IMR-90 (cell line): ENCODE results near the gene ETS1. TPM values are rescaled to one million over a fixed set of nuclear protein-coding genes. Genes with fewer than 3 reads are reported as not detected.

Source experiments
- ATAC-seq: fragments of 200-7000 bp; cut with Tn5 transposase; 2 replicates; pipeline ENCODE4 v1.9.1; 2020; ENCODE audit warnings: low read depth, mild to moderate bottlenecking, moderate library complexity
- BruUV-seq: library from RNA; stranded (reverse); fragments of 400-500 nt; replicated peaks from 2 replicates; lab custom pipeline; 2021; lab: Mats Ljungman, UMichigan
- CTCF ChIA-PET: fragments of 300-600 bp; formaldehyde crosslinking; extraction: SDS; loops from one replicate; lab custom pipeline; 2021; ENCODE audit warnings: antibody characterized with exemption; lab: Yijun Ruan, JAX
- POLR2A ChIA-PET: fragments of 300-600 bp; sonication (Branson Sonifier 250); formaldehyde crosslinking; loops from one replicate; lab custom pipeline; 2022; ENCODE audit warnings: antibody characterized with exemption; ENCODE audit not compliant: unreplicated experiment; lab: Charles Lee
- DNase-seq: peaks from one replicate; pipeline ENCODE4 v3.0.0; 2013
- H2AFZ ChIP-seq: replicated peaks from 2 replicates; pipeline ENCODE3; 2013; ENCODE audit warnings: low read length, mild to moderate bottlenecking; ENCODE audit not compliant: poor library complexity
- H2AK5ac ChIP-seq: 2 replicates; pipeline ENCODE4 v1.6.1; 2013; ENCODE audit warnings: low read depth, low read length, inconsistent platforms
- H2AK9ac ChIP-seq: replicated peaks from 2 replicates; pipeline ENCODE3; 2013; ENCODE audit warnings: mild to moderate bottlenecking, low read depth, low read length, moderate library complexity; ENCODE audit not compliant: poor library complexity
- H2BK120ac ChIP-seq: 2 replicates; pipeline ENCODE4 v1.6.1; 2013; ENCODE audit warnings: low read depth, low read length, inconsistent platforms
- H2BK15ac ChIP-seq: 3 replicates; pipeline ENCODE4 v1.6.1; 2013; ENCODE audit warnings: low read depth, low read length, inconsistent platforms
- H2BK20ac ChIP-seq: 2 replicates; pipeline ENCODE4 v1.6.1; 2013; ENCODE audit warnings: low read depth, mild to moderate bottlenecking, inconsistent platforms, low read length, moderate library complexity
- H2BK5ac ChIP-seq: 2 replicates; pipeline ENCODE4 v1.6.1; 2013; ENCODE audit warnings: mild to moderate bottlenecking, low read depth, low read length, inconsistent platforms; ENCODE audit not compliant: poor library complexity, severe bottlenecking
- H3K14ac ChIP-seq: replicated peaks from 2 replicates; pipeline ENCODE4 v1.6.1; 2013; ENCODE audit warnings: low read depth, low read length, inconsistent platforms
- H3K18ac ChIP-seq: 2 replicates; pipeline ENCODE4 v1.6.1; 2013; ENCODE audit warnings: low read depth, low read length, control low read depth
- H3K23ac ChIP-seq: 2 replicates; pipeline ENCODE4 v1.6.1; 2013; ENCODE audit warnings: low read depth, low read length, inconsistent platforms
- H3K27ac ChIP-seq: 2 replicates; pipeline ENCODE4 v1.5.1; 2013; ENCODE audit warnings: mild to moderate bottlenecking, control low read depth, low read length; ENCODE audit not compliant: insufficient read depth
- H3K27me3 ChIP-seq: 2 replicates; pipeline ENCODE4 v1.6.1; 2013; ENCODE audit warnings: low read length; ENCODE audit not compliant: control insufficient read depth, insufficient read depth
- H3K36me3 ChIP-seq: 2 replicates; pipeline ENCODE4 v1.6.1; 2013; ENCODE audit warnings: low read length, mixed read lengths; ENCODE audit not compliant: control insufficient read depth, insufficient read depth
- H3K4ac ChIP-seq: 2 replicates; pipeline ENCODE4 v1.6.1; 2013; ENCODE audit warnings: low read depth, low read length, inconsistent platforms
- H3K4me1 ChIP-seq: 2 replicates; pipeline ENCODE4 v1.6.1; 2013; ENCODE audit warnings: low read length, mixed read lengths; ENCODE audit not compliant: control insufficient read depth, insufficient read depth
- H3K4me2 ChIP-seq: 2 replicates; pipeline ENCODE4 v1.6.1; 2013; ENCODE audit warnings: low read depth, mild to moderate bottlenecking, control low read depth, low read length, moderate library complexity
- H3K4me3 ChIP-seq: 2 replicates; pipeline ENCODE4 v1.5.1; 2013; ENCODE audit warnings: low read depth, mild to moderate bottlenecking, control low read depth, low read length, moderate library complexity; ENCODE audit not compliant: insufficient read depth
- H3K56ac ChIP-seq: 2 replicates; pipeline ENCODE4 v1.6.1; 2013; ENCODE audit warnings: low read length, inconsistent platforms; ENCODE audit not compliant: insufficient read depth; ENCODE audit errors: extremely low read depth
- H3K79me1 ChIP-seq, 2 experiments: 2 replicates each; pipeline ENCODE4 v1.6.1; 2013; ENCODE audit warnings: low read length in 2 of 2, inconsistent platforms in 1 of 2, low read depth in 1 of 2
- H3K9ac ChIP-seq: 2 replicates; pipeline ENCODE4 v1.6.1; 2013; ENCODE audit warnings: low read depth, low read length, control low read depth
- H3K9me1 ChIP-seq: 2 replicates; pipeline ENCODE4 v1.6.1; 2013; ENCODE audit warnings: low read length, inconsistent platforms; ENCODE audit not compliant: insufficient read depth
- H3K9me3 ChIP-seq: 2 replicates; pipeline ENCODE4 v1.6.1; 2013; ENCODE audit warnings: low read length; ENCODE audit not compliant: control insufficient read depth, insufficient read depth
- H4K20me1 ChIP-seq: 2 replicates; pipeline ENCODE4 v1.6.1; 2013; ENCODE audit warnings: low read length, inconsistent platforms; ENCODE audit not compliant: insufficient read depth
- H4K5ac ChIP-seq: 2 replicates; pipeline ENCODE4 v1.6.1; 2013; ENCODE audit warnings: mild to moderate bottlenecking, low read depth, low read length, control low read depth
- H4K8ac ChIP-seq, 2 experiments: 2 replicates each; pipeline ENCODE4 v1.6.1; 2013; ENCODE audit warnings: low read depth in 2 of 2, low read length in 2 of 2, control low read depth in 1 of 2, inconsistent platforms in 1 of 2
- H4K91ac ChIP-seq: 2 replicates; pipeline ENCODE4 v1.6.1; 2013; ENCODE audit warnings: low read depth, low read length, inconsistent platforms; ENCODE audit not compliant: insufficient read depth
- BHLHE40 ChIP-seq: fragments of 150-350 bp; IDR thresholded peaks from 2 replicates; pipeline ENCODE4 v1.6.1; 2016; ENCODE audit warnings: mild to moderate bottlenecking, low read depth, low read length
- CEBPB ChIP-seq: IDR thresholded peaks from 2 replicates; pipeline ENCODE4 v1.6.1; 2012; ENCODE audit warnings: low read depth, low read length, improper control_type of control experiment
- CHD1 ChIP-seq: IDR thresholded peaks from 2 replicates; pipeline ENCODE4 v1.6.1; 2012; ENCODE audit warnings: low read depth, low read length, improper control_type of control experiment
- FOS ChIP-seq: fragments of 150-350 bp; IDR thresholded peaks from 2 replicates; pipeline ENCODE4 v1.6.1; 2016; ENCODE audit warnings: low read depth, low read length
- MAFK ChIP-seq: IDR thresholded peaks from 2 replicates; pipeline ENCODE4 v1.6.1; 2012; ENCODE audit warnings: low read depth, low read length, improper control_type of control experiment
- MAZ ChIP-seq: IDR thresholded peaks from 2 replicates; pipeline ENCODE4 v1.6.1; 2012; ENCODE audit warnings: low read depth, mild to moderate bottlenecking, low read length, improper control_type of control experiment, moderate library complexity, borderline replicate concordance
- MXI1 ChIP-seq: IDR thresholded peaks from 2 replicates; pipeline ENCODE4 v1.6.1; 2012; ENCODE audit warnings: low read depth, mild to moderate bottlenecking, low read length, moderate library complexity, borderline replicate concordance
- POLR2A ChIP-seq: IDR thresholded peaks from 2 replicates; pipeline ENCODE4 v1.6.1; 2012; ENCODE audit warnings: mild to moderate bottlenecking, low read depth, low read length
- RAD21 ChIP-seq: IDR thresholded peaks from 2 replicates; pipeline ENCODE4 v1.6.1; 2012; ENCODE audit warnings: low read length, improper control_type of control experiment
- RCOR1 ChIP-seq: IDR thresholded peaks from 2 replicates; pipeline ENCODE4 v1.6.1; 2012; ENCODE audit warnings: mild to moderate bottlenecking, low read length, improper control_type of control experiment; ENCODE audit not compliant: insufficient replicate concordance
- RFX5 ChIP-seq: IDR thresholded peaks from 2 replicates; pipeline ENCODE4 v1.8.0; 2012; ENCODE audit warnings: low read depth, mild to moderate bottlenecking, low read length, moderate library complexity
- WGBS, 2 experiments: methylation state at CpG; one replicate each; pipeline versions ENCODE4 v1.1.5 to v1.1.7; 2013; ENCODE audit warnings: missing lambda C conversion rate in 2 of 2; ENCODE audit not compliant: insufficient read length in 1 of 2; ENCODE audit errors: extremely low coverage in 2 of 2; 5-methylcytosine and 5-hydroxymethylcytosine counted together
- dilution Hi-C: fragments of 300-500 bp; cut with HindIII; formaldehyde crosslinking; loops from one replicate; pipeline ENCODE4 v1.14.3; 2018; ENCODE audit warnings: low sequenced_read_pairs; ENCODE audit not compliant: unreplicated experiment
- in situ Hi-C: fragments of 300-500 bp; cut with MboI; formaldehyde crosslinking; loops from 3 replicates; pipeline ENCODE4 v1.14.3; 2019; ENCODE audit warnings: low sequenced_read_pairs, inconsistent platforms, mixed read lengths
- intact Hi-C: fragments of 100-400 bp; cut with micrococcal nuclease; formaldehyde crosslinking; loops from 2 replicates; pipeline ENCODE4 v1.10.0; 2022
- polyA plus RNA-seq, 3 experiments: library from polyadenylated mRNA; depleted of rRNA; stranded (reverse); fragments of >200 nt; gene quantifications; 2 replicates each; pipeline ENCODE4 v1.2.3, GENCODE V29; 2012; ENCODE audit warnings: low replicate concordance in 1 of 3
- total RNA-seq: library from RNA; depleted of rRNA; stranded (reverse); fragments of >200 nt; gene quantifications from 2 replicates; pipeline ENCODE4 v1.2.3, GENCODE V29; 2012
- TF ChIP-seq, protein P1 (sequence below): fragments of 150-350 bp; IDR thresholded peaks from 2 replicates; pipeline ENCODE4 v1.6.1; 2016; ENCODE audit warnings: low read depth, mild to moderate bottlenecking, low read length, moderate library complexity, borderline replicate concordance
- TF ChIP-seq, protein P2 (sequence below): fragments of 150-350 bp; IDR thresholded peaks from 2 replicates; pipeline ENCODE4 v1.6.1; 2017; ENCODE audit warnings: mild to moderate bottlenecking, antibody characterized with exemption, low read length, low read depth

The ETS1 gene
- total and polyA plus RNA-seq, 2 of the 4 experiments (the other 2 are of a cell fraction), result 41.2 to 56.3 TPM

DNA sequence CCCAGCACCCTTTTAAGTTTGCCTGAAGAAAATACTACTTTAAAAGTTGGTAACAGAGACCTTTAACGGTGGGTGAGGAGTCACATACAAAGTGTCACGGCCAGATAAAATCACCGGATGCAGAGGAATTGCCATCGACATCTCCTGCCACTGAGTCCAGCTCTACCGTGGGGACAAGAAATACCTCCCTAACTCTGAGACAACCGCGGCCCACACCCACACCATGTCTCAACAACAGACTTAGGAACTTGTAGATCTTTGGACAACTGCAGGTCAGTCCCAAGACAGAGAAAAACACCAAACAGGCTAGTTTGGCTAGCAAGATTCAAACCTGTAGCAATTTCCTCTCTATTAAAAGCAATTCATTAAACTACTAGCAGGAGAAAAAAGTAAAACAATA lies 669 bp downstream of the ETS1 start:
- Histone ChIP-seq H2AK5ac (peak overlapping the region; percentile 51; the same call in 1 of the 2 replicates), H3K9ac (no peak overlapping the region), H3K79me1 (no peaks in the 10 kb centered on the region), H4K20me1 (no peaks in the 10 kb centered on the region), H3K4me3 (no peak overlapping the region), H3K9me1 (peaks cover 2% of the 10 kb centered on the region; the same call in 1 of the 2 replicates), H3K23ac (no peak overlapping the region), H3K9me3 (no peaks in the 10 kb centered on the region), H3K4ac (no peak overlapping the region), H2BK15ac (no peak overlapping the region), H4K91ac (no peak overlapping the region), H3K27ac (no peak overlapping the region), H3K36me3 (no peaks in the 10 kb centered on the region), H2BK120ac (no peak overlapping the region), H3K27me3 (peaks cover 4% of the 10 kb centered on the region; the same call in 1 of the 2 replicates), H3K4me2 (no peak overlapping the region), H2BK5ac (no peak overlapping the region), H3K4me1 (peaks cover 4% of the 10 kb centered on the region), H4K5ac (no peak overlapping the region), H2AK9ac (no peak overlapping the region), H3K56ac (no peak overlapping the region), H3K14ac (no peak overlapping the region), H2BK20ac (no peak overlapping the region), H2AFZ (no peak overlapping the region), H3K18ac (no peak overlapping the region), H4K8ac (no peak overlapping the region)
- TF ChIP-seq MAFK (no peak), MAZ (no peak), RFX5 (no peak), BHLHE40 (no peak), FOS (no peak), POLR2A (no peak), CHD1 (no peak), MXI1 (no peak), RAD21 (no peak), CEBPB (no peak), RCOR1 (no peak)
- TF ChIP-seq, protein P1, sequence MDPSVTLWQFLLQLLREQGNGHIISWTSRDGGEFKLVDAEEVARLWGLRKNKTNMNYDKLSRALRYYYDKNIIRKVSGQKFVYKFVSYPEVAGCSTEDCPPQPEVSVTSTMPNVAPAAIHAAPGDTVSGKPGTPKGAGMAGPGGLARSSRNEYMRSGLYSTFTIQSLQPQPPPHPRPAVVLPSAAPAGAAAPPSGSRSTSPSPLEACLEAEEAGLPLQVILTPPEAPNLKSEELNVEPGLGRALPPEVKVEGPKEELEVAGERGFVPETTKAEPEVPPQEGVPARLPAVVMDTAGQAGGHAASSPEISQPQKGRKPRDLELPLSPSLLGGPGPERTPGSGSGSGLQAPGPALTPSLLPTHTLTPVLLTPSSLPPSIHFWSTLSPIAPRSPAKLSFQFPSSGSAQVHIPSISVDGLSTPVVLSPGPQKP, result no peak
- TF ChIP-seq, protein P2, sequence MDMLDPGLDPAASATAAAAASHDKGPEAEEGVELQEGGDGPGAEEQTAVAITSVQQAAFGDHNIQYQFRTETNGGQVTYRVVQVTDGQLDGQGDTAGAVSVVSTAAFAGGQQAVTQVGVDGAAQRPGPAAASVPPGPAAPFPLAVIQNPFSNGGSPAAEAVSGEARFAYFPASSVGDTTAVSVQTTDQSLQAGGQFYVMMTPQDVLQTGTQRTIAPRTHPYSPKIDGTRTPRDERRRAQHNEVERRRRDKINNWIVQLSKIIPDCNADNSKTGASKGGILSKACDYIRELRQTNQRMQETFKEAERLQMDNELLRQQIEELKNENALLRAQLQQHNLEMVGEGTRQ, result no peak
- ChIA-PET POLR2A (no interaction called here), CTCF (no interaction called here)
- dilution Hi-C loops, result no loop called here
- WGBS, 2 experiments, result 73% methylated on average over 4 of the region's 7 CpGs; no CpG with 5 or more reads in 1 of the 2 experiments
- BruUV-seq, result no TSS peak
- DNase-seq (no peak), ATAC-seq (no peak)
- in situ Hi-C loops, result no loop called here
- intact Hi-C loops, result no loop called here
